Activated CD4-positive, alpha-beta memory T cell treated with anti-CD3 and anti-CD28 coated beads for 36 hours (primary cell): ENCODE measurements around the gene PILRA. TPM values are rescaled to one million over a fixed set of nuclear protein-coding genes. Genes with fewer than 3 reads are reported as not detected.
A peak's percentile ranks its signal among the peaks of the same experiment; 100 is the strongest.
"Not testable (repeated sequence)": the region's sequence is repeated elsewhere in the genome, so short reads cannot be mapped to it uniquely, and the experiment has no call there.

Experiments
- CTCF ChIA-PET: fragments of 350-600 bp; sonication (Branson Sonifier 250); formaldehyde crosslinking; loops from one replicate; lab custom pipeline; 2021; ENCODE audit warnings: antibody characterized with exemption, inconsistent platforms; lab: Charles Lee
- POLR2A ChIA-PET: fragments of 350-600 bp; sonication (Branson Sonifier 250); formaldehyde crosslinking; loops from one replicate; lab custom pipeline; 2021; ENCODE audit warnings: antibody characterized with exemption; lab: Charles Lee
- DNase-seq: peaks from one replicate; pipeline ENCODE4 v3.0.0-alpha.2; 2020
- H3K27ac Mint-ChIP-seq: one replicate; pipeline ENCODE4 v1.8.0; 2021; ENCODE audit warnings: mixed read lengths
- H3K27me3 Mint-ChIP-seq: one replicate; pipeline ENCODE4 v1.8.0; 2021; ENCODE audit warnings: mixed read lengths
- H3K36me3 Mint-ChIP-seq: one replicate; pipeline ENCODE4 v1.8.0; 2021; ENCODE audit warnings: mixed read lengths
- H3K4me1 Mint-ChIP-seq: one replicate; pipeline ENCODE4 v1.8.0; 2021; ENCODE audit warnings: low read depth, mixed read lengths
- H3K4me3 Mint-ChIP-seq: one replicate; pipeline ENCODE4 v1.8.0; 2021; ENCODE audit warnings: mild to moderate bottlenecking, mixed read lengths
- H3K9me3 Mint-ChIP-seq: one replicate; pipeline ENCODE4 v1.8.0; 2021; ENCODE audit warnings: mixed read lengths
- intact Hi-C: fragments of 100-400 bp; cut with micrococcal nuclease; formaldehyde crosslinking; loops from one replicate; pipeline ENCODE4 v1.15.1; 2023
- total RNA-seq, 2 experiments: library from RNA; stranded (reverse); gene quantifications; one replicate each; pipeline ENCODE4 v1.2.3, GENCODE V29; 2021

Gene PILRA
- total RNA-seq, 2 experiments from 2014 or later: 0.31 to 0.76 TPM

GRCh38 chr7:100432053-100432452 lies 58.8 kb downstream of the PILRA start:
- intact Hi-C loops: no loop called here
- Mint-ChIP-seq H3K9me3 (peaks cover 4% of the 10 kb centered on the region), H3K4me3 (peak overlapping the region; percentile 87), H3K4me1 (peaks cover 55% of the 10 kb centered on the region), H3K27me3 (peaks cover 8% of the 10 kb centered on the region), H3K36me3 (peaks cover 61% of the 10 kb centered on the region), H3K27ac (peak overlapping the region; percentile 96)
- POLR2A ChIA-PET: no interaction called here
- CTCF ChIA-PET: no interaction called here
- DNase-seq: no peak

- DNase-seq: no peak
- peaks cover 8% of the 10 kb centered on the region for H3K27me3 Mint-ChIP-seq
- intact Hi-C loops: no loop called here
- CTCF ChIA-PET: no interaction called here
- peaks cover 56% of the 10 kb centered on the region for H3K4me1 Mint-ChIP-seq
- H3K4me3 Mint-ChIP-seq: peak overlapping the region; percentile 87
- POLR2A ChIA-PET: no interaction called here
- peaks cover 61% of the 10 kb centered on the region for H3K36me3 Mint-ChIP-seq
- H3K9me3 Mint-ChIP-seq: peaks cover 4% of the 10 kb centered on the region
- peak overlapping the region; percentile 96 for H3K27ac Mint-ChIP-seq
These were observed 59.5 kb downstream of the PILRA start for GRCh38 chr7:100432621-100433275.

GRCh38 chr7:100433276-100433591 lies 59.9 kb downstream of the PILRA start:
- Mint-ChIP-seq H3K4me1 (peaks cover 51% of the 10 kb centered on the region), H3K9me3 (peaks cover 4% of the 10 kb centered on the region), H3K36me3 (peaks cover 61% of the 10 kb centered on the region), H3K27ac (peak overlapping the region; percentile 96), H3K27me3 (peaks cover 8% of the 10 kb centered on the region), H3K4me3 (no peak overlapping the region)
- intact Hi-C loops: no loop called here
- POLR2A ChIA-PET: interaction anchor here (1.8 kb wide), 1 partner anchor 11 kb away, joined by 5 read pairs; no protein-coding TSS in a partner anchor
- CTCF ChIA-PET: no interaction called here
- no peak for DNase-seq

- H3K4me1 Mint-ChIP-seq: peaks cover 51% of the 10 kb centered on the region
- H3K27ac Mint-ChIP-seq: peak overlapping the region; percentile 96
- CTCF ChIA-PET: interaction anchor here (1.1 kb wide), 1 partner anchor 17 kb away, joined by 4 read pairs; no protein-coding TSS in a partner anchor
- peaks cover 4% of the 10 kb centered on the region for H3K9me3 Mint-ChIP-seq
- H3K36me3 Mint-ChIP-seq: peaks cover 57% of the 10 kb centered on the region
- peaks cover 6% of the 10 kb centered on the region for H3K27me3 Mint-ChIP-seq
- no peak for DNase-seq
- POLR2A ChIA-PET: interaction anchor here (1.8 kb wide), 1 partner anchor 11 kb away, joined by 5 read pairs; no protein-coding TSS in a partner anchor
- intact Hi-C loops: no loop called here
- peak overlapping the region; percentile 89 for H3K4me3 Mint-ChIP-seq
These were observed 60.5 kb downstream of the PILRA start for GRCh38 chr7:100433592-100434296.

- peaks cover 53% of the 10 kb centered on the region for H3K36me3 Mint-ChIP-seq
- H3K9me3 Mint-ChIP-seq: peaks cover under 1% of the 10 kb centered on the region
- ChIA-PET POLR2A (interaction anchor here (1.4 to 1.8 kb wide), 2 partner anchors 10 to 39 kb away, joined by 4 to 5 read pairs; no protein-coding TSS in a partner anchor), CTCF (interaction anchor here (1.1 kb wide), 1 partner anchor 16 kb away, joined by 4 read pairs; no protein-coding TSS in a partner anchor)
- peak overlapping the region; percentile 96 for H3K27ac Mint-ChIP-seq
- no peak for DNase-seq
- peaks cover 2% of the 10 kb centered on the region for H3K27me3 Mint-ChIP-seq
- peaks cover 47% of the 10 kb centered on the region for H3K4me1 Mint-ChIP-seq
- intact Hi-C loops: no loop called here
- peak overlapping the region; percentile 89 for H3K4me3 Mint-ChIP-seq
These were observed 61.2 kb downstream of the PILRA start for GRCh38 chr7:100434297-100435144.

- DNase-seq: peak; percentile 62
- intact Hi-C loops: loop anchor here (1.0 kb wide), 3 partner anchors 7 to 44 kb away; partner anchors contain the start of genes TSC22D4 and ZCWPW1
- CTCF ChIA-PET: interaction anchor here (0.6 to 1.7 kb wide), 4 partner anchors 15 to 270 kb away, joined by 3 to 7 read pairs (median 4); partner anchors contain the start of gene POP7
- POLR2A ChIA-PET: interaction anchor here (0.6 to 1.4 kb wide), 6 partner anchors 8 to 264 kb away, joined by 3 to 5 read pairs (median 4); partner anchors contain the start of gene ZCWPW1
- no peaks in the 10 kb centered on the region for H3K27me3 Mint-ChIP-seq
- no peaks in the 10 kb centered on the region for H3K9me3 Mint-ChIP-seq
- peak overlapping the region; percentile 91 for H3K4me3 Mint-ChIP-seq
- peak overlapping the region; percentile 96 for H3K27ac Mint-ChIP-seq
- H3K36me3 Mint-ChIP-seq: peaks cover 46% of the 10 kb centered on the region
- peaks cover 44% of the 10 kb centered on the region for H3K4me1 Mint-ChIP-seq
These were observed 62.4 kb downstream of the PILRA start for GRCh38 chr7:100435401-100436304.

GRCh38 chr7:100437150-100438100 lies 64.1 kb downstream of the PILRA start:
- ChIA-PET POLR2A (interaction anchor here (1.0 to 1.1 kb wide), 2 partner anchors 9 to 246 kb away, joined by 3 to 5 read pairs; partner anchors contain the start of gene ZCWPW1), CTCF (interaction anchor here (0.9 to 1.7 kb wide), 4 partner anchors 9 to 254 kb away, joined by 3 to 7 read pairs (median 4); partner anchors contain the start of gene ZCWPW1)
- intact Hi-C loops: no loop called here
- Mint-ChIP-seq H3K27ac (peak overlapping the region; percentile 96), H3K36me3 (peaks cover 34% of the 10 kb centered on the region), H3K4me1 (peaks cover 28% of the 10 kb centered on the region), H3K4me3 (peak overlapping the region; percentile 91), H3K9me3 (no peaks in the 10 kb centered on the region), H3K27me3 (no peaks in the 10 kb centered on the region)
- DNase-seq: no peak

- no peak overlapping the region for H3K4me3 Mint-ChIP-seq
- POLR2A ChIA-PET: no interaction called here
- H3K27ac Mint-ChIP-seq: peak overlapping the region; percentile 23
These were observed 64.9 kb downstream of the PILRA start for GRCh38 chr7:100438172-100438571.

GRCh38 chr7:100438731-100439130 lies 65.4 kb downstream of the PILRA start:
- H3K36me3 Mint-ChIP-seq: peaks cover 21% of the 10 kb centered on the region
- POLR2A ChIA-PET, H3K27ac Mint-ChIP-seq, H3K27me3 Mint-ChIP-seq, H3K4me3 Mint-ChIP-seq, H3K9me3 Mint-ChIP-seq, DNase-seq, intact Hi-C loops: not testable (repeated sequence)
- CTCF ChIA-PET: interaction anchor here (1.4 to 1.8 kb wide), 2 partner anchors 12 to 27 kb away, joined by 5 to 6 read pairs; no protein-coding TSS in a partner anchor
- H3K4me1 Mint-ChIP-seq: peaks cover 14% of the 10 kb centered on the region

More at GRCh38 chr7:100438172-100438571, 64.9 kb downstream of the PILRA start:
- Mint-ChIP-seq H3K9me3 (no peaks in the 10 kb centered on the region), H3K36me3 (peaks cover 27% of the 10 kb centered on the region), H3K27me3 (no peaks in the 10 kb centered on the region), H3K4me1 (peaks cover 20% of the 10 kb centered on the region)
- CTCF ChIA-PET: interaction anchor here (1.0 to 1.8 kb wide), 2 partner anchors 12 to 13 kb away, joined by 5 read pairs; no protein-coding TSS in a partner anchor
- intact Hi-C loops: no loop called here
- no peak for DNase-seq

GRCh38 chr7:100439244-100439643 lies 66.0 kb downstream of the PILRA start:
- H3K36me3 Mint-ChIP-seq: peaks cover 16% of the 10 kb centered on the region
- POLR2A ChIA-PET, DNase-seq, H3K27ac Mint-ChIP-seq, intact Hi-C loops, H3K4me3 Mint-ChIP-seq, H3K27me3 Mint-ChIP-seq, H3K9me3 Mint-ChIP-seq: not testable (repeated sequence)
- CTCF ChIA-PET: interaction anchor here (1.4 to 1.8 kb wide), 2 partner anchors 12 to 26 kb away, joined by 5 to 6 read pairs; no protein-coding TSS in a partner anchor
- H3K4me1 Mint-ChIP-seq: peaks cover 10% of the 10 kb centered on the region
